Bronchial epithelial cell (primary cell): ENCODE results near the gene GCC2. TPM values are rescaled to one million over a fixed set of nuclear protein-coding genes. Genes with fewer than 3 reads are reported as not detected.

Source experiments
- DNase-seq: peaks from one replicate; pipeline ENCODE4 v3.0.0-alpha.2; 2010; ENCODE audit warnings: low read depth
- FAIRE-seq: peaks from 2 replicates; lab custom pipeline; 2011; peaks lifted over from hg19 to GRCh38; lab: Jason Lieb, UNC
- H3K27me3 ChIP-seq: 2 replicates; pipeline ENCODE4 v1.5.1; 2011; ENCODE audit warnings: low read length; ENCODE audit not compliant: control insufficient read depth, insufficient read depth
- H3K36me3 ChIP-seq: 2 replicates; pipeline ENCODE4 v1.5.1; 2011; ENCODE audit warnings: low read length; ENCODE audit not compliant: control insufficient read depth, insufficient read depth
- H3K4me3 ChIP-seq: 2 replicates; pipeline ENCODE4 v1.5.1; 2011; ENCODE audit warnings: mild to moderate bottlenecking, low read depth, low read length, control low read depth
- CTCF ChIP-seq: IDR thresholded peaks from 2 replicates; pipeline ENCODE4 v1.5.1; 2011; ENCODE audit warnings: mild to moderate bottlenecking, moderate library complexity, low read length, control low read depth, inconsistent platforms; ENCODE audit not compliant: insufficient read depth, severe bottlenecking
- total RNA-seq: library from RNA; depleted of rRNA; stranded (reverse); fragments of >200 nt; gene quantifications from 2 replicates; pipeline ENCODE4 v1.2.1, GENCODE V29; 2014

The GCC2 gene
- total RNA-seq = 9.0 and 10.1 TPM in 2 replicates

GRCh38 chr2:108448678-108449409 is at the start of gene GCC2:
TSS of gene GCC2 (plus strand) at chr2:108449206. CDS start at chr2:108449275, 69 bp downstream.
- peak within 1 kb of the TSS; percentile 87 for H3K4me3 ChIP-seq
- DNase-seq = peak; percentile 86
- H3K36me3 ChIP-seq = peaks cover 2% of the 10 kb centered on the region
- no peaks in the 10 kb centered on the region for H3K27me3 ChIP-seq
- no peak for FAIRE-seq
- no peak for TF ChIP-seq CTCF

GRCh38 chr2:108399479-108399878 is 49.5 kb upstream of the GCC2 start:
- H3K27me3 ChIP-seq = no peaks in the 10 kb centered on the region
- H3K36me3 ChIP-seq = no peaks in the 10 kb centered on the region
- no peak for DNase-seq
- H3K4me3 ChIP-seq = no peak overlapping the region
- no peak for TF ChIP-seq CTCF
- FAIRE-seq = no peak

DNA sequence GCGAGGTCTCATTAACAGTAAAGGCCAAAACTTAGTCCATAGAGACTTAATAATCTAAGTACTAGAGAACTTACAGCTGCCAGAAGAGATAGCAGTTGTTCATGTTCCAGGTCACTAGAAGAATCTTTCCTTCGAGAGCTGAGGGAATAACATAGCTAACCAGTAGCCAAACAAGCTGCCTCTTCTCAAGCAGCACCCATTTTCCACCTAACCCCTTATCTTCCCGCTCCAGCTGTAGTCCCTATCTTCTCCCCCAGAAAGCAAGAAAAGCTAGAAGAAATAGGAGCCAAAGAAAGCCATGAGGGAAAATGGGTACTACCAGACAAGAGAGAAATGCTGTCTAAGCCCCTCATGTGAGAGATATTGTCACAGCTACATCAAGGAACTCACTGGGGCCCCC is 47.2 kb upstream of the GCC2 start:
- Histone ChIP-seq H3K27me3 (no peaks in the 10 kb centered on the region), H3K4me3 (no peak overlapping the region), H3K36me3 (no peaks in the 10 kb centered on the region)
- no peak for TF ChIP-seq CTCF
- no peak for DNase-seq
- FAIRE-seq = no peak

GRCh38 chr2:108403494-108403893 is 45.5 kb upstream of the GCC2 start:
- DNase-seq (no peak), FAIRE-seq (peak; percentile 58)
- no peaks in the 10 kb centered on the region for H3K27me3 ChIP-seq
- H3K36me3 ChIP-seq = no peaks in the 10 kb centered on the region
- TF ChIP-seq CTCF = no peak
- no peak overlapping the region for H3K4me3 ChIP-seq

- H3K4me3 ChIP-seq = no peak overlapping the region
- TF ChIP-seq CTCF = no peak
- H3K36me3 ChIP-seq = no peaks in the 10 kb centered on the region
- peak; percentile 76 for DNase-seq
- peak; percentile 47 for FAIRE-seq
- no peaks in the 10 kb centered on the region for H3K27me3 ChIP-seq
These were observed 44.1 kb upstream of the GCC2 start for GRCh38 chr2:108404784-108405397.
